Measurements from ENCODE around the gene SPRR1A. TPM values are rescaled to one million over a fixed set of nuclear protein-coding genes. Genes with fewer than 3 reads are reported as not detected.

The SPRR1A gene
- polyA plus RNA-seq, 3 donors = not detected

GRCh38 chr1:152968248-152968647 lies 15.6 kb upstream of the SPRR1A start:
- DNase-seq = no peak
- Histone ChIP-seq H3K9me3 (replicated peaks in 1 of 2; ENCODE audit: control insufficient read depth in 1 of 2, insufficient read depth in 1 of 2, low read length in 2 of 2) (no peaks in the 10 kb centered on the region), H2AFZ (ENCODE audit: insufficient read depth, low read depth, low read length, poor library complexity, severe bottlenecking) (no peak overlapping the region), H3K79me2 (ENCODE audit: insufficient read depth, low read length) (no peaks in the 10 kb centered on the region), H3K27ac (ENCODE audit: low read depth in 1 of 2, low read length in 2 of 2) (no peak overlapping the region), H3K27me3 (ENCODE audit: control insufficient read depth in 2 of 2, insufficient read depth in 2 of 2, low read length in 2 of 2) (no peaks in the 10 kb centered on the region), H3K36me3 (replicated peaks in 1 of 2; ENCODE audit: control insufficient read depth in 1 of 2, insufficient read depth in 2 of 2, low read length in 2 of 2) (no peaks in the 10 kb centered on the region), H3K4me3 (replicated peaks in 1 of 3; ENCODE audit: low read depth in 2 of 3, low read length in 3 of 3) (no peak overlapping the region), H3K4me1 (ENCODE audit: control insufficient read depth in 1 of 2, insufficient read depth in 2 of 2, low read length in 2 of 2) (no peaks in the 10 kb centered on the region), H4K20me1 (ENCODE audit: insufficient read depth, low read length) (no peaks in the 10 kb centered on the region), H3K9ac (ENCODE audit: insufficient read depth, low read length, poor library complexity, severe bottlenecking) (no peak overlapping the region), H3K4me2 (replicated peaks; ENCODE audit: extremely low read depth, low read length, poor library complexity, severe bottlenecking) (no peak overlapping the region)
- TF ChIP-seq CTCF (IDR thresholded peaks at IDR 0.05) = no peak
- H3K36me3 Mint-ChIP-seq = no peaks in the 10 kb centered on the region
- no peak overlapping the region for H3K4me3 Mint-ChIP-seq
- peaks cover 0 to 2% (median 0%) of the 10 kb centered on the region in 7 donors for H3K9me3 Mint-ChIP-seq
- H3K27ac Mint-ChIP-seq = no peak overlapping the region
- WGBS (ENCODE audit: insufficient coverage) = 33% methylated on average over 1 of the region's 2 CpGs
- H3K4me1 Mint-ChIP-seq = no peaks in the 10 kb centered on the region
- peaks cover 4 to 6% (median 6%) of the 10 kb centered on the region in 3 donors for H3K27me3 Mint-ChIP-seq (ENCODE audit: low read depth in 3 of 3)
- intact Hi-C loops (cut with micrococcal nuclease) = no loop called here

- DNase-seq = no peak
- Mint-ChIP-seq H3K27ac (peak overlapping the region in 1 of 7 donors; percentile 7), H3K4me3 (no peak overlapping the region), H3K4me1 (no peaks in the 10 kb centered on the region), H3K27me3 (ENCODE audit: low read depth in 3 of 3) (peaks cover 4 to 6% (median 6%) of the 10 kb centered on the region in 3 donors), H3K36me3 (no peaks in the 10 kb centered on the region), H3K9me3 (peaks cover 0 to 2% (median 0%) of the 10 kb centered on the region in 7 donors)
- Histone ChIP-seq H3K4me3 (replicated peaks in 1 of 3; ENCODE audit: low read depth in 2 of 3, low read length in 3 of 3) (no peak overlapping the region), H3K27ac (ENCODE audit: low read depth in 1 of 2, low read length in 2 of 2) (no peak overlapping the region), H3K4me1 (ENCODE audit: control insufficient read depth in 1 of 2, insufficient read depth in 2 of 2, low read length in 2 of 2) (no peaks in the 10 kb centered on the region), H3K4me2 (replicated peaks; ENCODE audit: extremely low read depth, low read length, poor library complexity, severe bottlenecking) (no peak overlapping the region), H4K20me1 (ENCODE audit: insufficient read depth, low read length) (no peaks in the 10 kb centered on the region), H2AFZ (ENCODE audit: insufficient read depth, low read depth, low read length, poor library complexity, severe bottlenecking) (no peak overlapping the region), H3K9me3 (replicated peaks in 1 of 2; ENCODE audit: control insufficient read depth in 1 of 2, insufficient read depth in 1 of 2, low read length in 2 of 2) (no peaks in the 10 kb centered on the region), H3K36me3 (replicated peaks in 1 of 2; ENCODE audit: control insufficient read depth in 1 of 2, insufficient read depth in 2 of 2, low read length in 2 of 2) (no peaks in the 10 kb centered on the region), H3K27me3 (ENCODE audit: control insufficient read depth in 2 of 2, insufficient read depth in 2 of 2, low read length in 2 of 2) (no peaks in the 10 kb centered on the region), H3K9ac (ENCODE audit: insufficient read depth, low read length, poor library complexity, severe bottlenecking) (no peak overlapping the region), H3K79me2 (ENCODE audit: insufficient read depth, low read length) (no peaks in the 10 kb centered on the region)
- 100% methylated on average over 1 of the region's 2 CpGs for WGBS (ENCODE audit: insufficient coverage)
- intact Hi-C loops (cut with micrococcal nuclease) = no loop called here
- no peak for TF ChIP-seq CTCF (IDR thresholded peaks at IDR 0.05)
These were observed 14.8 kb upstream of the SPRR1A start for GRCh38 chr1:152969036-152969435.
